CD4-positive, alpha-beta memory T cell (primary cell): Measurements from ENCODE around the gene CKLF. TPM values are rescaled to one million over a fixed set of nuclear protein-coding genes. Genes with fewer than 3 reads are reported as not detected.

Source experiments
- CTCF ChIA-PET: fragments of 350-600 bp; sonication (Branson Sonifier 250); formaldehyde crosslinking; loops from one replicate; lab custom pipeline; 2021; ENCODE audit warnings: inconsistent platforms; ENCODE audit not compliant: partially characterized antibody; lab: Charles Lee
- POLR2A ChIA-PET: fragments of 350-600 bp; sonication (Branson Sonifier 250); formaldehyde crosslinking; loops from one replicate; lab custom pipeline; 2021; ENCODE audit not compliant: partially characterized antibody; lab: Charles Lee
- DNase-seq, 5 donors: peaks; one replicate each; pipeline versions ENCODE4 v3.0.0 to v3.0.0-alpha.2; 2020 to 2022; ENCODE audit warnings: mixed read lengths in 1 of 5
- H3K27ac ChIP-seq: one replicate; pipeline ENCODE4 v1.7.0; 2013; ENCODE audit warnings: low read depth, low read length
- H3K27me3 ChIP-seq: 2 replicates; pipeline ENCODE4 v1.7.0; 2013; ENCODE audit warnings: mild to moderate bottlenecking, low read length, moderate library complexity; ENCODE audit not compliant: insufficient read depth
- H3K36me3 ChIP-seq: 2 replicates; pipeline ENCODE4 v1.7.0; 2013; ENCODE audit warnings: mild to moderate bottlenecking, low read length, moderate library complexity; ENCODE audit not compliant: insufficient read depth
- H3K4me1 ChIP-seq: 2 replicates; pipeline ENCODE4 v1.7.0; 2013; ENCODE audit warnings: mild to moderate bottlenecking, low read length, moderate library complexity; ENCODE audit not compliant: insufficient read depth
- H3K4me3 ChIP-seq, 2 donors: one replicate each; pipeline ENCODE4 v1.7.0; 2013; ENCODE audit warnings: low read length in 2 of 2, mild to moderate bottlenecking in 1 of 2
- H3K9me3 ChIP-seq, 2 donors: one replicate each; pipeline ENCODE4 v1.7.0; 2013; ENCODE audit warnings: low read length in 2 of 2, control low read depth in 1 of 2; ENCODE audit not compliant: control insufficient read depth in 1 of 2
- H3K27ac Mint-ChIP-seq, 7 donors: one replicate each; pipeline ENCODE4 v1.8.0; 2020 to 2021; ENCODE audit warnings: mixed read lengths in 7 of 7, mild to moderate bottlenecking in 6 of 7, inconsistent platforms in 3 of 7, moderate library complexity in 3 of 7
- H3K27me3 Mint-ChIP-seq, 2 donors: one replicate each; pipeline ENCODE4 v1.8.0; 2020 to 2021; ENCODE audit warnings: mixed read lengths in 2 of 2
- H3K36me3 Mint-ChIP-seq, 2 donors: one replicate each; pipeline ENCODE4 v1.8.0; 2020 to 2021; ENCODE audit warnings: mixed read lengths in 2 of 2, inconsistent platforms in 1 of 2, mild to moderate bottlenecking in 1 of 2
- H3K4me1 Mint-ChIP-seq, 4 donors: one replicate each; pipeline ENCODE4 v1.8.0; 2020 to 2021; ENCODE audit warnings: mixed read lengths in 4 of 4, mild to moderate bottlenecking in 1 of 4
- H3K4me3 Mint-ChIP-seq, 8 donors: one replicate each; pipeline ENCODE4 v1.8.0; 2020 to 2021; ENCODE audit warnings: mixed read lengths in 8 of 8, mild to moderate bottlenecking in 7 of 8, moderate library complexity in 6 of 8, inconsistent platforms in 3 of 8
- H3K9me3 Mint-ChIP-seq, 8 donors: one replicate each; pipeline ENCODE4 v1.8.0; 2020 to 2021; ENCODE audit warnings: mixed read lengths in 8 of 8, mild to moderate bottlenecking in 5 of 8, inconsistent platforms in 3 of 8, moderate library complexity in 1 of 8
- intact Hi-C: fragments of 100-400 bp; cut with micrococcal nuclease; formaldehyde crosslinking; loops from one replicate; pipeline ENCODE4 v1.15.1; 2023
- polyA plus RNA-seq, 2 donors: library from polyadenylated mRNA; unstranded; fragments of 300-500 nt; fragmentation: Illumina TruSeq; gene quantifications; one replicate each; pipeline ENCODE4 v1.2.3, GENCODE V29; 2021
- total RNA-seq, 2 experiments: library from RNA; stranded (reverse); gene quantifications; one replicate each; pipeline ENCODE4 v1.2.3, GENCODE V29; 2021

Gene CKLF
- total and polyA plus RNA-seq, 4 experiments from 2014 or later = 71.0 to 173 (median 115) TPM

DNA sequence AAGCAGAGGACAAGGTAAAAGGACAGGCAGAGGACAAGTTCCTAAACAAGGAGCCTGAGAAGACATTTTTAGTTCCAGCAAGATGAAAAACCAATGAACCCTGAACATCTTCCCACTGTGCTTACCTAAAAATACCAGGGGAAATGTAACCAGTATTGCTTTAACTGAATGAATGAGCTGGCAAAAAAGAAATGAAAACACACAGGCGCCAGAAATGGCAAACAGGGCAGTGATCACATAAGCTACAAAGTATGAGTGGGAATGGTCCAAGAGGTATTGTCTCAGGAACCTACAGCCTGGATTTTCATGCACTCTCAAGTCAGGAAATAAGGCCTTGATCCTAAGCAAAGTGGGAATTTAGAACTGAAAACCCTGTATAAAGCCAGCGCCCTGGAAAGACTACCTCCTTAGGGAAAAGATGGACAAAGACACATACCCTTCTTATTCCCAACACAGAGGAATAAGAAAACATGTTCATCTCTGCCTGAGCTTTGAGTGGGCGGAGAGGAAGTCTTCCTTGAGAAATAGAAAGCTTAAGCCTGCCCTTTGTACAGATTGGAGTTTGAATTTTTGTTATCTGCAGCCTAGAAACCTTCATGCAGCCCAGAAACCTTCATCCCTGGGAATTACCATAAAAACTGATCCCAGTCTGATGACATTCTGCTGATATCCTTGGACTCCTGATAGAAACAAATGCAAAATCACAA is 29.0 kb downstream of the CKLF start:
- DNase-seq = no peak
- H3K36me3 ChIP-seq = no peaks in the 10 kb centered on the region
- Mint-ChIP-seq H3K27ac (peak overlapping the region in 1 of 7 donors; percentile 34), H3K4me1 (peaks cover 4 to 17% (median 10%) of the 10 kb centered on the region in 4 donors), H3K9me3 (no peaks in the 10 kb centered on the region), H3K27me3 (peaks cover 2 to 6% of the 10 kb centered on the region in 2 donors), H3K36me3 (no peaks in the 10 kb centered on the region), H3K4me3 (no peak overlapping the region)
- CTCF ChIA-PET = interaction anchor here (1.2 to 2.6 kb wide), 2 partner anchors 11 to 18 kb away, joined by 3 to 6 read pairs; no protein-coding TSS in a partner anchor
- H3K4me1 ChIP-seq = peaks cover 5% of the 10 kb centered on the region
- intact Hi-C loops = no loop called here
- H3K9me3 ChIP-seq = no peaks in the 10 kb centered on the region
- H3K27me3 ChIP-seq = peaks cover 3% of the 10 kb centered on the region
- H3K27ac ChIP-seq = no peak overlapping the region
- H3K4me3 ChIP-seq = no peak overlapping the region
- POLR2A ChIA-PET = interaction anchor here (0.9 to 1.7 kb wide), 3 partner anchors 9 to 29 kb away, joined by 3 to 5 read pairs (median 3); partner anchors contain the start of genes CKLF and CMTM3

DNA sequence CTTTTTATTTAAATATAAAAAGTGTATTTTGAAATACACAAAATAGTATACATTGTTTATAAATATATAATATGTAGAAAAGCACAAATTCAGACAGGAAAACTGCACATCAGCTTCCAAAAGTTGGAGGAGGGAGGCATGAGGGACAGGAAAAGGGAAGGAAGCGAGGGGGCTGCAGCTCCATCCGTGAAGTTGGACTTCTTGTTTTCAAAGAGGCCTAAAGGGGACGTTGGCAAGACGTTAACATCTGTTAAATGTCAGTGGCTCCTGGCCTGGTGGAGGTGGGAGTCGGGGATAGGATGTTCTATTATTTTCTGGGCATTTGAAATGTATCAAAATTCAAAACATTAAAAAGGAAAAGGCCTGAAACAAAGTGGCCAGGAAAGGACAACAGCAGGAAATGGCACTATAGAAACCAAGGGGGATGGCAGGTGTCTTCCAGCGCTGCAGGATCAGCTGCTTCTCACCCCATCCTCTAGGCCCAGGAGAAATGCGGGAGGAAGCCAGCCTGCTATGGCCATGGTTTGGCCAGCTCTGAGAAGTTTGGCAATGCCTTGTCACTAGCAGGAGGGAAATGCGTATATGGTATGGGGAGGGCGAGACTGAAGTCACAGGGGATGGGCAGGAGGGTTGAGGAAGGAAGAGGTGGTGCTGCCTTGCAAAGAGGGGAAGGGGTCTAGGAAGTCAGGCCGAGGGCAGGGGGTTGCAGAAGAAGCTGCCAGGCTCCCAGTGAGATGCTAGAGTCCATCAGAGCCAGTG is 33.3 kb downstream of the CKLF start:
- Mint-ChIP-seq H3K4me1 (peaks cover 13 to 21% (median 16%) of the 10 kb centered on the region in 4 donors), H3K27ac (peak overlapping the region in 3 of 7 donors; percentile 32 to 47 (median 41)), H3K36me3 (no peaks in the 10 kb centered on the region), H3K27me3 (peaks cover 0 to 2% of the 10 kb centered on the region in 2 donors), H3K9me3 (no peaks in the 10 kb centered on the region), H3K4me3 (no peak overlapping the region)
- Histone ChIP-seq H3K36me3 (no peaks in the 10 kb centered on the region), H3K27ac (no peak overlapping the region), H3K9me3 (no peaks in the 10 kb centered on the region), H3K27me3 (no peaks in the 10 kb centered on the region), H3K4me3 (no peak overlapping the region), H3K4me1 (peaks cover 17% of the 10 kb centered on the region)
- POLR2A ChIA-PET = interaction anchor here (1.2 kb wide), 1 partner anchor 18 kb away, joined by 4 read pairs; no protein-coding TSS in a partner anchor
- intact Hi-C loops = loop anchor here (5.0 kb wide), 1 partner anchor 33 kb away; the partner anchor contains the start of genes CKLF and TK2
- DNase-seq = no peak
- CTCF ChIA-PET = interaction anchor here (1.0 to 1.7 kb wide), 2 partner anchors 11 to 179 kb away, joined by 4 read pairs; no protein-coding TSS in a partner anchor

DNA sequence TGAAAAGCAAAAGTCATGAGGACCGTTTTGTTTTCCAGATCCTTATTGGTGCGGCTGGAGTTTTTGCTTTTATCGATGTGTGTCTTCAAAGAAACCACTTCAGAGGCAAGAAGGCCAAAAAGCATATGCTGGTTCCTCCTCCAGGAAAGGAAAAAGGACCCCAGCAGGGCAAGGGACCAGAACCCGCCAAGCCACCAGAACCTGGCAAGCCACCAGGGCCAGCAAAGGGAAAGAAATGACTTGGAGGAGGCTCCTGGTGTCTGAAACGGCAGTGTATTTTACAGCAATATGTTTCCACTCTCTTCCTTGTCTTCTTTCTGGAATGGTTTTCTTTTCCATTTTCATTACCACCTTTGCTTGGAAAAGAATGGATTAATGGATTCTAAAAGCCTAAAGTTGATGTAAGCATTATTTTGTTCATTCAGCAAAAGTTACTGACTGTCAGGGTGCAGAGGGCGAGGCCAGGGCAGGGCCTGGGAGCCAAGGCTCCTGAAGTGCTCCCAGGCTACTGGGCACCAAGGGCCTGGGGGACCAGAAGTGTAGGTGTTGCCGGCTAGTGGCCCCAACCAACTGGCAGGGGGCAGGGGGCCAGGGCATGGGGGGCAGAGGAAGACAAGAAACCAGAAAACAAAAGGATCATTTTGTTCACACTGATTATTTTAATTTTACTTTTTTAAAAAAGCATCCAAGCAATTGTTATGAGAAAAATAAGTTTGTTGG is 35.7 kb downstream of the CKLF start:
- ChIA-PET CTCF (interaction anchor here (1.5 to 3.1 kb wide), 5 partner anchors 16 to 112 kb away, joined by 5 to 57 read pairs (median 34); no protein-coding TSS in a partner anchor), POLR2A (no interaction called here)
- Histone ChIP-seq H3K27ac (no peak overlapping the region), H3K4me1 (peaks cover 20% of the 10 kb centered on the region), H3K36me3 (no peaks in the 10 kb centered on the region), H3K27me3 (no peaks in the 10 kb centered on the region), H3K9me3 (no peaks in the 10 kb centered on the region), H3K4me3 (no peak overlapping the region)
- intact Hi-C loops = loop anchor here (2.0 to 5.0 kb wide), 2 partner anchors 25 to 36 kb away; partner anchors contain the start of genes CKLF and TK2
- H3K27me3 Mint-ChIP-seq = no peaks in the 10 kb centered on the region
- no peaks in the 10 kb centered on the region for H3K9me3 Mint-ChIP-seq
- H3K27ac Mint-ChIP-seq = peak overlapping the region in 2 of 7 donors; percentile 36 to 69
- H3K36me3 Mint-ChIP-seq = no peaks in the 10 kb centered on the region
- peaks cover 13 to 23% (median 19%) of the 10 kb centered on the region in 4 donors for H3K4me1 Mint-ChIP-seq
- peak overlapping the region in 1 of 8 donors; percentile 62 for H3K4me3 Mint-ChIP-seq
- DNase-seq = no peak

DNA sequence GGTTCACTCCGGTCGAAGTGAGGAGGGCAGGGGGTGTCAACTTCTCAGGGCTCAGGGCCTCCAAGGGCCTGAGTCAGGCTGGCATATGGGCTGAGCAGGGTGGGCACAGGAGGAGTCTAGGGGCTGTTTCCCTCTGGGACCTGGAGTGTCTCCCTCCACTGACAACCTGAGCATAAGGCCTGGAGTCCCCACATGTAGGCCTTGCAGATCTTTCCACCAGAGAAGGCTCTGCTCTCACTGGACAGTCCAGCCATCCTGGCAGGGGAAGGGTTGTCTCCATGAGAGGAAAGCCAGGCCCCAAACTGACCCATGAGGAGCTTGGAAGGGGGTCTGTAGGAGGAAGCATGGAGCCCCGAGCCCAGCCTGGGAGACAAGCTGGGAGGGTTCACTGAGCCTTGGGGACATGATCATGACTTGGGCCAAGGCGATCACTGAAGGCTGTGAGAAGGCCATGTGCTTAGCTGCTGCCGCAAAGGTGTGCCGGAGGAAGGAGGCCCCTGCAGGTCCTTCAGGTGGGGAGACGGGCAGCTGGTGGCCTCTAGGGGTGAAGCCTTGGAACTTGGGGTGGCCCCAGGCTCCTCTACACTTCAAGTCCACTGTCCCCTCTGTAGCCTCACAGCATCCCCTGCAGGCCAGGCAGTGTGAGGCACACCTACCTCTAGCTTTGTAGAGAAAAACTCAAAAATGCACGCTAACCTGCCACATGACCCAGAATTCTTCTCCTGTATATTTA is 36.8 kb downstream of the CKLF start:
- no peaks in the 10 kb centered on the region for H3K9me3 Mint-ChIP-seq
- peaks cover 13 to 23% (median 19%) of the 10 kb centered on the region in 4 donors for H3K4me1 Mint-ChIP-seq
- DNase-seq = peak; percentile 64 to 74 (median 70)
- Histone ChIP-seq H3K27me3 (no peaks in the 10 kb centered on the region), H3K36me3 (no peaks in the 10 kb centered on the region), H3K4me1 (peaks cover 20% of the 10 kb centered on the region), H3K4me3 (no peak overlapping the region), H3K27ac (no peak overlapping the region), H3K9me3 (no peaks in the 10 kb centered on the region)
- no peaks in the 10 kb centered on the region for H3K36me3 Mint-ChIP-seq
- intact Hi-C loops = loop anchor here (1.0 to 5.0 kb wide), 7 partner anchors 15 to 183 kb away; partner anchors contain the start of genes CKLF, CMTM3 and TK2
- ChIA-PET POLR2A (interaction anchor here (0.6 to 2.7 kb wide), 19 partner anchors 9 to 191 kb away, joined by 3 to 39 read pairs (median 5); partner anchors contain the start of genes CKLF, CMTM2 and CMTM3), CTCF (interaction anchor here (0.6 to 3.1 kb wide), 31 partner anchors 9 to 183 kb away, joined by 3 to 62 read pairs (median 5); partner anchors contain the start of genes CKLF and CMTM2)
- no peaks in the 10 kb centered on the region for H3K27me3 Mint-ChIP-seq
- H3K27ac Mint-ChIP-seq = peak overlapping the region; percentile 48 to 96 (median 77)
- H3K4me3 Mint-ChIP-seq = peak overlapping the region; percentile 80 to 94 (median 87)

- H3K27ac ChIP-seq = peak overlapping the region; percentile 34
- Mint-ChIP-seq H3K27me3 (no peaks in the 10 kb centered on the region), H3K27ac (peak overlapping the region; percentile 19 to 96 (median 82)), H3K36me3 (no peaks in the 10 kb centered on the region), H3K9me3 (no peaks in the 10 kb centered on the region), H3K4me3 (peak overlapping the region; percentile 80 to 94 (median 87)), H3K4me1 (peaks cover 13 to 23% (median 19%) of the 10 kb centered on the region in 4 donors)
- no peaks in the 10 kb centered on the region for H3K27me3 ChIP-seq
- ChIA-PET CTCF (interaction anchor here (0.6 to 3.1 kb wide), 29 partner anchors 9 to 240 kb away, joined by 3 to 62 read pairs (median 4); partner anchors contain the start of genes CKLF and NAE1), POLR2A (interaction anchor here (0.6 to 2.7 kb wide), 13 partner anchors 8 to 184 kb away, joined by 3 to 39 read pairs (median 7); partner anchors contain the start of genes CKLF, CMTM2 and CMTM3)
- intact Hi-C loops = no loop called here
- DNase-seq = peak in 4 of 5 donors; percentile 45 to 59 (median 51)
- peaks cover 20% of the 10 kb centered on the region for H3K4me1 ChIP-seq
- peak overlapping the region in 1 of 2 donors; percentile 53 for H3K4me3 ChIP-seq
- H3K36me3 ChIP-seq = no peaks in the 10 kb centered on the region
- no peaks in the 10 kb centered on the region for H3K9me3 ChIP-seq
Measured at GRCh38 chr16:66590322-66590721, 37.9 kb downstream of the CKLF start.

DNA sequence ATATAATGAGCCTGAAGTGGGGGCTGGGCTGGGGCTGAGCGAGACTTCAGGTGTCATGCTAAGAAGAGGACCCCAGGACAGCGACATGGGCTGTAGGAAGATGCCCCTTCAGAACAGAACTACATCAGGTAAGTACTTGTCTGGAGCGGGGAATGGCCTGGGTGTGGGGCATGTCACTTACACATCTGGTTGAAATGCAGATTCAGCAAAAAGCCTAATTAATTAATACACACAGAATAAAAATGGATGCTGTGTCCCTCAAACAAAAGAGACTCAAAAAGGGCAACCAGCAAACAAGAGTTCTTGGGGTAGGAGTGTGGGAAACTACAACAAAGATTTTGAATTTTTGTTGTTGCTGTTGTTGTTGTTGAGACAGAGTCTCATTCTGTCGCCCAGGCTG is 38.6 kb downstream of the CKLF start:
- Histone ChIP-seq H3K36me3 (no peaks in the 10 kb centered on the region), H3K4me3 (no peak overlapping the region), H3K9me3 (no peaks in the 10 kb centered on the region), H3K27ac (no peak overlapping the region), H3K27me3 (no peaks in the 10 kb centered on the region), H3K4me1 (peaks cover 20% of the 10 kb centered on the region)
- Mint-ChIP-seq H3K4me3 (peak overlapping the region in 4 of 8 donors; percentile 80 to 94 (median 88)), H3K36me3 (no peaks in the 10 kb centered on the region), H3K4me1 (peaks cover 11 to 23% (median 19%) of the 10 kb centered on the region in 4 donors), H3K9me3 (no peaks in the 10 kb centered on the region), H3K27me3 (no peaks in the 10 kb centered on the region), H3K27ac (no peak overlapping the region)
- ChIA-PET POLR2A (interaction anchor here (0.6 to 2.7 kb wide), 8 partner anchors 9 to 112 kb away, joined by 3 to 39 read pairs (median 6); partner anchors contain the start of genes CMTM2 and CMTM3), CTCF (interaction anchor here (0.6 to 3.1 kb wide), 24 partner anchors 8 to 239 kb away, joined by 3 to 62 read pairs (median 6); partner anchors contain the start of genes CKLF and NAE1)
- intact Hi-C loops = no loop called here
- DNase-seq = no peak
